Vagina (tissue), 2 donors: ENCODE data around the gene PPHLN1. TPM values are rescaled to one million over a fixed set of nuclear protein-coding genes. Genes with fewer than 3 reads are reported as not detected.

Source experiments
- DNase-seq, 2 donors: peaks; one replicate each; pipeline ENCODE4 v3.0.0-alpha.2; 2017; ENCODE audit errors: extremely low spot score in 2 of 2
- H3K27ac ChIP-seq: fragments of 200-600 bp; sonication (generic); one replicate; pipeline ENCODE4 v1.5.1; 2019
- H3K27me3 ChIP-seq: fragments of 200-600 bp; sonication (generic); one replicate; pipeline ENCODE4 v1.5.1; 2019
- H3K36me3 ChIP-seq, 2 donors: fragments of 200-600 bp; sonication (generic); one replicate each; pipeline ENCODE4 v1.5.1; 2017 to 2019
- H3K4me1 ChIP-seq: fragments of 200-600 bp; sonication (generic); one replicate; pipeline ENCODE4 v1.5.1; 2019
- H3K4me3 ChIP-seq, 2 donors: fragments of 200-600 bp; sonication (generic); 1 replicate in 1 of 2; 2 replicates in 1 of 2; pipeline ENCODE4 v1.5.1; 2016 to 2019
- H3K9me3 ChIP-seq: fragments of 200-600 bp; sonication (generic); one replicate; pipeline ENCODE4 v1.5.1; 2019
- CTCF ChIP-seq, 3 experiments: fragments of 450-650 bp in 2 of 3; fragments of 200-600 bp in 1 of 3; sonication (generic) in 1 of 3; IDR thresholded peaks; one replicate each; pipeline ENCODE4 v1.5.1; 2017 to 2019; ENCODE audit warnings: antibody characterized with exemption in 3 of 3, mild to moderate bottlenecking in 2 of 3, moderate library complexity in 2 of 3
- POLR2A ChIP-seq, 2 donors: fragments of 450-650 bp; IDR thresholded peaks; one replicate each; pipeline ENCODE4 v1.6.1; 2017; ENCODE audit warnings: antibody characterized with exemption in 2 of 2, mild to moderate bottlenecking in 2 of 2, moderate library complexity in 2 of 2
- POLR2AphosphoS5 ChIP-seq, 2 donors: sonication (generic); formaldehyde crosslinking; IDR thresholded peaks; one replicate each; pipeline ENCODE4 v1.9.0; 2017; ENCODE audit warnings: antibody characterized with exemption in 2 of 2, mild to moderate bottlenecking in 2 of 2, low read depth in 1 of 2; ENCODE audit not compliant: insufficient read depth in 1 of 2
- intact Hi-C: fragments of 100-400 bp; cut with DNase I; formaldehyde crosslinking; loops from one replicate; pipeline ENCODE4 v1.15.1; 2023
- total RNA-seq: library from RNA; depleted of rRNA; stranded (reverse); fragments of >200 nt; gene quantifications from one replicate; pipeline ENCODE4 v1.2.3, GENCODE V29; 2016

The PPHLN1 gene
- total RNA-seq, 1 donor from 2014 or later, result 47.9 TPM

GRCh38 chr12:42473561-42473960 is 147.6 kb downstream of the PPHLN1 start:
- Histone ChIP-seq H3K27ac (no peak overlapping the region), H3K4me3 (no peak overlapping the region), H3K4me1 (peaks cover 33% of the 10 kb centered on the region), H3K36me3 (peaks cover 0 to 9% of the 10 kb centered on the region in 2 donors), H3K27me3 (no peaks in the 10 kb centered on the region), H3K9me3 (no peaks in the 10 kb centered on the region)
- no peak for DNase-seq
- TF ChIP-seq CTCF (IDR thresholded peaks at IDR 0.05) (no peak), POLR2AphosphoS5 (IDR thresholded peaks at IDR 0.05; ENCODE audit: insufficient read depth in 1 of 2, low read depth in 1 of 2) (no peak), POLR2A (IDR thresholded peaks at IDR 0.05) (no peak)
- intact Hi-C loops, result no loop called here

DNA sequence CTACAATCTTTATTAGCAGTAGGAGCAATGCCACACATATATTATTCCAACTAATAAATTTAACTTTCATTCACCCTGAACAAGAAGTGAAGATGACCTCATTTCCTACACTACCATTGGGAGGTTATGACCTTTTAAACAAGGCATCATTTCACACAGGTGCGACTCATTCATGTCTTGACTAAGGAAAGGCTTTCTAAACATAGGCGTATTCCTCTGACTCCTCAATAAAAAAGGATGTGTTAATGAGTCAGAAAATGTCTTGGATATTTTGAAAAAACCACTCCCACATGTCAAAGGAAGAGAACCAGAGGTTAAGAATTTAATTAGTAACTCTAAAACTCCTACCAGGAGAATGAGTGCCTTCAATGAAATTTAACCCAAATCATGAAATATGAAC is 148.4 kb downstream of the PPHLN1 start:
- peaks cover 33% of the 10 kb centered on the region for H3K4me1 ChIP-seq
- intact Hi-C loops, result no loop called here
- no peaks in the 10 kb centered on the region for H3K27me3 ChIP-seq
- H3K36me3 ChIP-seq, result peaks cover 0 to 5% of the 10 kb centered on the region in 2 donors
- no peaks in the 10 kb centered on the region for H3K9me3 ChIP-seq
- no peak overlapping the region for H3K4me3 ChIP-seq
- no peak overlapping the region for H3K27ac ChIP-seq
- TF ChIP-seq POLR2A (IDR thresholded peaks at IDR 0.05) (no peak), CTCF (IDR thresholded peaks at IDR 0.05) (no peak), POLR2AphosphoS5 (IDR thresholded peaks at IDR 0.05; ENCODE audit: insufficient read depth in 1 of 2, low read depth in 1 of 2) (peak in 1 of 2 donors; percentile 53)
- DNase-seq, result no peak

- H3K4me1 ChIP-seq, result peaks cover 33% of the 10 kb centered on the region
- no peak overlapping the region for H3K4me3 ChIP-seq
- intact Hi-C loops, result loop anchor here (5.0 kb wide), 1 partner anchor 167 kb away; no protein-coding TSS in a partner anchor
- no peak for DNase-seq
- no peaks in the 10 kb centered on the region for H3K9me3 ChIP-seq
- TF ChIP-seq POLR2A (IDR thresholded peaks at IDR 0.05) (no peak), POLR2AphosphoS5 (IDR thresholded peaks at IDR 0.05; ENCODE audit: insufficient read depth in 1 of 2, low read depth in 1 of 2) (no peak), CTCF (IDR thresholded peaks at IDR 0.05) (no peak)
- no peaks in the 10 kb centered on the region for H3K36me3 ChIP-seq
- H3K27ac ChIP-seq, result no peak overlapping the region
- H3K27me3 ChIP-seq, result no peaks in the 10 kb centered on the region
Measured at GRCh38 chr12:42475106-42475505, 149.1 kb downstream of the PPHLN1 start.

GRCh38 chr12:42477941-42478340 is 152.0 kb downstream of the PPHLN1 start:
- peaks cover 42% of the 10 kb centered on the region for H3K4me1 ChIP-seq
- no peaks in the 10 kb centered on the region for H3K27me3 ChIP-seq
- H3K4me3 ChIP-seq, result no peak overlapping the region
- intact Hi-C loops, result loop anchor here (5.0 kb wide), 1 partner anchor 164 kb away; no protein-coding TSS in a partner anchor
- no peak overlapping the region for H3K27ac ChIP-seq
- TF ChIP-seq POLR2A (IDR thresholded peaks at IDR 0.05), result no peak
- no peak for TF ChIP-seq CTCF (IDR thresholded peaks at IDR 0.05)
- no peaks in the 10 kb centered on the region for H3K36me3 ChIP-seq
- no peaks in the 10 kb centered on the region for H3K9me3 ChIP-seq
- DNase-seq, result no peak

DNA sequence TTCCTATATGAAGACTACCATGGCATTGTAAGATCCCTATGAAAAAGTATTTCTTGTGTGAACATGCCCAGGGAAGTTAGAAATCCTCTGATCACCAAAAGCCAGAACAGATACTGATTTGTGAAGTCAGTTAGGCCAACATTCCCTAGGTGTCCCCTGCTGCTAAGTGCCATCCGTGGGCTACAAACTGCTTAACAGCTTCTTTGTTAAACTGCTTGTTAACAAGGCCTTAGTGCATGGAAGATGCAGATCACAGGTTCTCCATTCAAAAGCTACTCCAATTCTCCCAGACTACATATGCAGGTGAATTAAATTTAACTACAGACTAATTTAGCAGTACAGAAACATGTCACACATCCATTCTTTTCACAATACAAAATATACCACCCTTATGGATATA is 155.4 kb downstream of the PPHLN1 start:
- no peak for TF ChIP-seq CTCF (IDR thresholded peaks at IDR 0.05)
- no peak for TF ChIP-seq POLR2A (IDR thresholded peaks at IDR 0.05)
- TF ChIP-seq POLR2AphosphoS5 (IDR thresholded peaks at IDR 0.05; ENCODE audit: insufficient read depth in 1 of 2, low read depth in 1 of 2), result no peak
- H3K9me3 ChIP-seq, result no peaks in the 10 kb centered on the region
- H3K4me3 ChIP-seq, result no peak overlapping the region
- H3K36me3 ChIP-seq, result no peaks in the 10 kb centered on the region
- DNase-seq, result no peak
- no peaks in the 10 kb centered on the region for H3K27me3 ChIP-seq
- intact Hi-C loops, result loop anchor here (10.0 kb wide), 2 partner anchors 103 to 803 kb away; partner anchors contain the start of gene PRICKLE1
- H3K27ac ChIP-seq, result no peak overlapping the region
- H3K4me1 ChIP-seq, result peaks cover 27% of the 10 kb centered on the region
